Germinal center (tissue), 1 donor: ENCODE data around the gene OR6F1.
"Not testable (repeated sequence)": the region's sequence is repeated elsewhere in the genome, so short reads cannot be mapped to it uniquely, and the experiment has no call there.

Experiments
- DNase-seq: peaks from one replicate; pipeline ENCODE4 v3.0.0; 2012; ENCODE audit warnings: mixed read lengths, low spot score

Gene OR6F1

DNA sequence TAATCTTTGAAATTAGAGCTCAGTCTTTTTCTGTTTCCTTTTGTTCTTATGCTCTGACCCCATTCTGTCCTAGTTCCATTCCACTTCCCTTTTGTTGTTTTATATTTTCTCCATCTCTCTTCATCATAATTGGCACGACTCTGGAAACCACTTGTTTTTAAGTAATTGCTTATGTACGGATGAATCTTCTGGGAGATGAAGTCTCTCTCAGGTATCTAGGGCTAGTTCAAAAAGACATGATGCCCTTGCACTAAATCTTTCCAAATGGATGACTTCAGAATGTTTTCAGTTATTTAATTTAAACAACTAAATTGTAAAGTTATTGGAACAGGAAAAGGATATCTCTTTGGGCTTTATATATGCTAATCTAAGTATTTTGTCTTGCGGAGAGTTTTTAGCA, at the start of gene OR6F1:
Gene OR6F1, minus strand, starts transcription at position 101 of the 400 bp plus-strand sequence. CDS start 3,891 bp downstream, outside the sequence.
- DNase-seq, result no peak

DNA sequence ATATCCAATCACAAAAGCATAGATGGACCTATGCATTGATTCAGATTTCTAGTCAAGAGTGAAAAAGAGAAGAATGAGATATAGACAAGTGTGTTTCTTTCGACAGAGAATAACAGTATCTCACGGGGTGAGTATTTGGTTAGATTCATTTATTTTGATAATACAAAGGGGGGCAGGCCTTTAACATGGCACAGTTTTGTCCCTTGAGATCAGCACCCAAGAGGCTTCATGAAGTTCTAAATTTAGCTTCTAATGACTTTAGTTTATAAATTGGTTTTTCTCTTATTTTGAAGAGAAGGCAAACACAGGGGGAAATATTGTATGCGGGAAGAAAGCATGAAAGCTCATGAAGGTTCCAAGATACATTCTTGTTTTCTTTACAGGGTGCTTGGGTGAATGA, 44.0 kb upstream of the OR6F1 start, which contains the start of gene OR1C1:
Gene OR1C1, minus strand, starts transcription at position 101 of the 400 bp plus-strand sequence. CDS start 2,150 bp downstream, outside the sequence.
- no peak for DNase-seq

DNA sequence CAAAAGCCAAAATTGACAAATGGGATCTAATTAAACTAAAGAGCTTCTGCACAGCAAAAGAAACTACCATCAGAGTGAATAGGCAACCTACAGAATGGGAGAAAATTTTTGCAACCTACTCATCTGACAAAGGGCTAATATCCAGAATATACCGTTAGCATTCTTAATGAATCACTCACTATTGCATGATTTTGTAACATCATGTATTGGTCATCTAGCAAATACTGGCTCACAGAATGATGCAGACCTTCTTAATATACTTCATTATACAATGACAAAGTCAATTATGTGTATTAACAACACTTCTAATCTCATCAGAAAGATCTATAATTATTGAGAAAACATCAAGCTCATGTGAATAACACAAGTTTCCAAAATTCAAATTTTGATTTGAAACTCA, 37.9 kb upstream of the OR6F1 start:
- not testable (repeated sequence) for DNase-seq

DNA sequence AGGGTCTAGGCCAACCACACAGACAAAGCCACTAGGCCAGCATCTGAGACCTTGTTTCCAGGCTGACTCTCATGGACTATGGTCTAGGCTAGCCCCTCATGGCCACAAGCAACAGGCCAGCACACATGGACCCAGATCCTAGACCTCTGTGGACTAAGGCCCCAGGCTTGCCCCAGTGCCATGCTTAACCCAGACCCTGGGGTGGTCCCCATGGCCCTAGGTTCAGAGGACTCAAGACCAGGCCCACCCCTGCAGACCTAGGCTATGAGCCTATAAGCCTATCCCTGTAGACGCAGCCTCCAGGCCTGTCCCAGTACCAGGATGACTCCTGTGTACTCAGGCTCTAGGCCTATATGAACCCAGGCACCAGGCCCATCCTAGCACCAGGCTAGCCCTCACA, 33.4 kb upstream of the OR6F1 start:
- no peak for DNase-seq

DNA sequence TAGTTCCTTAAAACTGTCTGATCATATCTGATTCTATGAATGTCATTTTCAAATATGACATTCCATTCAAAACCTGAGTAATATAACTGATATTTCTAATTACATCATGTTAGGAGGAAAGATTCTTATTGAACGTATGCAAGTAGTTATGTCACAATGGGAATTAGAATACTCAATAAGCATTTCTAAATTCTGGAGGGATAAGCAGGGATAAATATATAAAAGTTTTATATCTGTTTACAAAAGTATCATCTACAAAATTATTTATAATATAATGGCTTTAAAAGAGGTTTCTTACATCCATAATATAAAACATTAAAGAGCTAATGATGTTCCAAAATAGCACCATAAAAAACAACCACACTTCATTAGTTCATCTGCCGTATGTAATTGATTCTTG, 31.6 kb upstream of the OR6F1 start, which contains the start of gene OR14A2:
Gene OR14A2, minus strand, starts transcription at position 101 of the 400 bp plus-strand sequence.
- DNase-seq, result no peak

DNA sequence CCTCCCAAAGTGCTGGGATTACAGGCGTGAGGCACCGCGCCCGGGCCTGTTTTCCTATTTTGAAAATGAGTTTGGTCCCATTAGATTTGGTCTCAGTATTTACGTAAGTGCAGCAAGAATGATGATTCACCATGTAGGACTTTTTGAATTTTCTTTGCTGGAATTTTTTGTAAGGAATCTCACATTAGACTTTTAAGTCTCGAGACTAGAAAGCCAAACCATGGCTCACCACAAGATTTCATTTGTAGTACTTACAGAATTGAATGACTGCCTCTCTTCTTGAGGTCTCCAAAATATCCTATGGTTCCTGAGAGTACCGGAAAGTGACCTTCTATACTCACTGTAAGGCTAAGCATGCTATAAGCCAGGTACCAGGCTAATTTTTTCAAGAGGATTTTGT, 31.2 kb upstream of the OR6F1 start:
- no peak for DNase-seq

DNA sequence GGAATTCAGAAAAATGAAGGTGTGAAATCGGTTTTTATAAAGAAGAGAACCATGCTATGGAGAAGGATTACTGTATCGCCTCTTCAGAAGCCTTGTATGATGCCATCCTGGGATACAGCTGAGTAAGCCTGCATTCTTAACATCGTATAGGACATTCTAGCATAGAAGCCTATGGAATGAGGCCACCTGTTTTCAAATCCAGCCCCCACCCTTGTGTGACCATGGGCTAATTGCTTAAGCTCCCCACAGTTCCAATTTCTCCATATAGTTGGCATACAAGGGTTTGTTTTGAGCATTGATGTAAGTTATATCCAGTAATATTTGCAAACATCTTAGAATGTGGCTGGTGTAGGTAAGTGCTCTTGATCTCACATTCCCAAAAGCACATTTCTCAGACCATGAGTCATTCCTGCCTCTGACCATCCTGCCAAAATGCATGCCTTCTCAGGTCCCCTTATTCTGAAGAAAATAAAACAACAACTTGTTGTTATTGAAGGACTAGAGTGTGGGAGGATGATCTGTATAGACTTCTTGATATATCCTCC, 30.0 kb upstream of the OR6F1 start:
- no peak for DNase-seq

DNA sequence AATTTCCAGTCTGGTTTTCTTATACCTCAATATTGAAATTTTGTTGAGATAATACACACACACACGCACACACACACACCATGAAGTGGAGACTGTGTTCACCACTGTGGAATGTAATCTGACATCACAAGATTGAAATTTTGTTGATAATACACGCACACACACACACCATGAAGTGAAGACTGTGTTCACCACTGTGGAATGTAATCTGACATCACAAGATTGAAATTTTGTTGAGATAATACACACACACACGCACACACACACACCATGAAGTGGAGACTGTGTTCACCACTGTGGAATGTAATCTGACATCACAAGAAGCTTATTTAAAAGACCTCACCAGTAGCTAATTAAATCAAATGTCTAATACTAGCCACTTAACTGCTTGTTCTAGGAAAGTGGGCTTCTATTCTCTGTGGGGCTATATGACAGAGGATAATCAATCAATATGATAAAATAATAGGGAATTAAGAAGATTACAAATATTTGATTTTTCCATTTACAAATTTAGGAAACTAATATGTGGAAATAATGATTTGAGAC, 25.8 kb upstream of the OR6F1 start:
- not testable (repeated sequence) for DNase-seq

DNA sequence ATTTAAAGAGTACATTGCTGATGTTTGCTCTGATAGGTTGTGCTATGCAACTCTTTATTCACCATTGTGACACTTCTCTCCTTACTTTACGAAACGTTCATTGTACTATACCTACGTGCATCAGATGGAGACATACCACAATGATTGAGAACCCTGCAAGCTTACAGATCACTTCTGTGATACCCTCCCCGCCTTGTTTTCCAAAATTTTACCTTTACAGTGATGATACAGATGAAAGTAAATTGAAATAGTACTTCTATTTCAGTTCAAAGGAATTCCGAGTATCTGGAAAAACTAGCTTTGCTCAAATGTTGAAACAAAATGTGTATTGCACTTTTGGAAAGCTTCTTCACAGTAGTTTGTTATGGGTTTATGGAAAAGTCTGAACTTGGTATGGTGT, 25.3 kb upstream of the OR6F1 start:
- no peak for DNase-seq

DNA sequence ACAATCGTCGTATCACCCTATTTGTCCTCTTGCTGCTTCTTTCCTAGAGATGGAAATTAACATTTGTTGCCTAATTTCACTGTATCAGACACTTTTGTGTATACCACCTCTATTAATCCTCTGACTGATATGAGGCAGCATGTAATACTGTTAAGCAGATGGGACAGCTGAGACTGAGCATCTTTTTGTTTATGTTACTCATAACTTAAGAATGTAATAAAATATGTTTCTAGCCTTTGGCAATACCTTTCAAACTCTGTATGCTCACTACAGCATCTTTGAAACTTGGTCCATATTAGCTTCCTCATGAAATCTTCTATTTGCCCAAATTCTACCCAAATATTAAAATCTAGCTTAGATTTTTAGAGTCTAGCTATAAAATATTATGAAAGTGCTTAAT, 24.3 kb upstream of the OR6F1 start:
- no peak for DNase-seq

DNA sequence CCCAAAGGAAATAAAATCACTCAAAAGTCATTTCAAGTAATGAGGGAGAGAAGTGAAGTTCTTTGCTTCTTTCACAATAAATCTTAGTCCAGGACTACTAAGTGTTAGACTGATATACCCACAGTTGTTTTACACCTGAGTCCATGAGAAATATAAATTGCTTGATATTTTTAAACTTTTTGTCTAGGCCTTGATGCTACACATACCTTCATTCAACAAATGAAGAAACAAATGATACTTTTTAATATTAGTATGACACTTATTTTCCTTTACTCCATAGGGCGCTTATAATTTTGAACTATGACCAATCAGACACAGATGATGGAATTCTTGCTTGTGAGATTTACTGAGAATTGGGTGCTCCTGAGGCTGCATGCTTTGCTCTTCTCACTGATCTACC, 21.9 kb upstream of the OR6F1 start, which contains the start of gene OR14K1:
Gene OR14K1, plus strand, starts transcription at position 301 of the 400 bp plus-strand sequence. Its CDS starts 0 bp downstream, at position 301.
- DNase-seq, result no peak

DNA sequence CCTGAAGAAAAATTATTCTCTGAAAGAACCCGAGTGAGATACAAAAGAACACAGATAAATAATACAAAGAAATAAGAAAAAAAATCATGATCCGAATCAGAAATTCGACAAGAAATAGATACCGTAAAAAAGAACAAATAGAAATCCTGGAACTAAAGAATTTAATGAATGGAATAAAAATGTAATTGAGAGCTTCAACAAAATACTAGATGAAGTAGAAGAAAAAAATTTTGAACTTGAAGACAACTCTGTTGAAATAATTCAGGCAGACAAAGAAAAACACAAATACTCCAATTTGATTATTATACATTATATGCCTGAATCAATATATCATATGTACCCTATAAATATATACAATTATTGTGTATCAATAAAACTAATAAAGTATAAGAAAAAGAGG, 4.8 kb upstream of the OR6F1 start:
- DNase-seq, result no peak

DNA sequence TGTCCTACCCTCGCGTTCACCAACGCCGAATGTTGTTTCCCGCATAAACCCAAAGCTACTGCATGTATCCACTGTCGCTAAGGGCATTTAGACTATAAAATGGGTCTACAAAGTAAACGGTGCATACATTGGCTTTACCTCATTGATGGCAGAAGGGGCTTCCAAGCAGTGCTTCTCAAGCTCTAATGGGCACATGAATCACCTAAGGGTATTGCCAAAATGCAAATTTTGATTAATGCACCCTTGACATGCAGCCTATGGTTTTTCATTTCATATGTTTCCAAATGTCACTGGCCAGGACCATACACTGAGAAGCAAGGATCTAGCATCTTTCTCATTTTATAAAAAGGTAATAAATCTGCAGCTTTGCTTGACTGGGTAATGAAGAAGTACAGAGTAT, 2.7 kb downstream of the OR6F1 start:
- no peak for DNase-seq

DNA sequence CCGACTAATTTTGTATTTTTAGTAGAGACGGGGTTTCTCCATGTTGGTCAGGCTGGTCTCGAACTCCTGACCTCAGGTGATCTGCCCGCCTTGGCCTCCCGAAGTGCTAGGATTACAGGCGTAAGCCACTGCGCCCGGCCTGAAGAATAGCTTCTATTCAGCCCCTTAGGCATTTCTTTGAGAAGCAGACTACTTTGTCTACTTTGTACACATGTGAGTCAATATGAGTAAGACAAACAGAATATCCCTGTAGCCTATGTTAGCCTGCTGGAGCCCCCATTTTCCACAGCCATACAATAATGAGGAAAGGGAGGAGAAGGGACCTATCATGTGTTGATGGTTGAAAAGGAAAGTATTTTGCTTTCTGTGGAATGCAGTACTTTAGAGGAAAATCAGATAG, 5.8 kb downstream of the OR6F1 start:
- not testable (repeated sequence) for DNase-seq

DNA sequence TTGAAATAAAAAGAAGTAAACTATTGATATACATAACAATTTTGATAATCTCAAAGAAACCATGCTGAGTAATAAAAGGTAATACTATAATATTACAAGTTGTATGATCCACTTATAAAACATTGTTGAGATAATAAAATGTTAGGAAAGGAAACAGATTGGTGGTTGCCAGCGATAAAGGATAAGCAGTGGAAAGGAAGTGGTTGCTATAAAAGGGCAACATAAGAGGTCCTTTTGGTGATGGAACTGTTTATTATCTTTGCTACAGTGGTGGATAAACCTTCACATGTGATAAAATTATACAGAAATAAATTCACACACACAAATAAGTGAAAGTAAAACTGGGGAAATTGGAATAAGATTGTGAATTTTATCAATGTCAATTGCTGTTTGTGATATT, 15.1 kb downstream of the OR6F1 start:
- DNase-seq, result no peak

DNA sequence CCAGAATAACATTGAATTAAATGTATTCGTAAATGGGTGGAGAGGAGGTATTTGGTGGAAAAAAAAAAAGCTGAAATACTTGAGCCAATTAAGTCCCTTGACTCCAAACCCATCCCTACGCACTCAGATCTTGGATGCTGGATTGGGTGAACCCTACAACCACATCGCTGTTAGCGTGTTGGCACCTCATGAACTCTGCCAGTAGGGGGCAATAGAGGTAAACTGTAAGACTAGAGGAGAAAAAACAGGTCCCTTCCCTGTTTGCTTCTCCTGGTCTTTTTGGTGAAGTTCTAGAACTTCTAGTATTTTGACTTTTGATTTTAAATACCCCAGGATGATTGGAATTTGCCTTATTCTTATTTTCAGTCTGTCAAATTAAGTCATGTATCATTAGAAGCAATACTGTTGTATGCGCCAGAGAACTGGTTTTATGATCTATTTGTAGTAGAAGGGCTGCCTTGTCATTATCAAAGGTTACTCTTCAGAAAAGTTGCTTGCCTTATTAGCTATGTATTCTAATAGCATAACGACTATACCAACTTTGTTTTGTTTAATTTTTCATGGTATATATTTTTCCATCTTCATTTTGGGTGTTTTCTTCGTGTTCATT, 35.1 kb downstream of the OR6F1 start:
- peak; percentile 20 for DNase-seq

DNA sequence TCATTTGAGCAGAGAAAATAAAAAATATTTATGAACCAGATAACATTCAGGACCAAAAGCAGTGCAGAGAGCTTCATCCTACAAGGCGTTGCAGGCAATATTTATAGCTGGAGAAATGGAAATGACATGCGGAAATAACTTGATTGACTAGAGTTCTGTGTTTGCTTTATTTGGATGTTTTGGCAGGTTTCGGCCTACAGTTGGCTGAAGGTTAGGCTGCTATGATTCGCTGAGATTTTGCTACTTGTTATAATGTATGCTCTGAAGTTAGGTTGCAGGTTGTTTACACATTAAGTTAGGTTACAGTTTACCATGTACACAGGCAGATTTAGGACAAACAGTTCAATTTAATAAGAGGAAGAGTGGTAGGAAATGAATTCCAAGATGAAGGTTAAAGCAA, 36.3 kb downstream of the OR6F1 start:
- DNase-seq, result no peak

DNA sequence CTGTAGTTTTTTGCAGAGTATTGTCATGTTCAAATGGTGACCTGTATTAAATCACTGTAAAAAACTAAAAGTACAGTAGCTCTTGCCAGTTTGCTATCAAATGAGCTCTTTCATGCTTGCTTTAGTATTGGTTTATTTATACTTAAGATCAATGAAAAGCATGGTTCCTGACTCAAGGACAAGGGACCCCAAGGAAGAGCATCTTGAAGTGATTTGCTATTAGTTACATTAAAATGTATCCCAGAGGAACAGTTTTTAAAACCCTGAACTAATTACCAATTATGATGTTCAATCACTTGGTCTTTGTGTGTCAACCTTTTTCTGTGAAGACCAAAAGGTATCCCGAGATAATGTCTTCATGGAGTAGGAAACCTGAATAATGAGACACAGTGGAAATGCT, 36.8 kb downstream of the OR6F1 start, which contains the start of gene OR13G1:
Gene OR13G1, minus strand, starts transcription at position 101 of the 400 bp plus-strand sequence. CDS start 6,698 bp downstream, outside the sequence.
- DNase-seq, result no peak

DNA sequence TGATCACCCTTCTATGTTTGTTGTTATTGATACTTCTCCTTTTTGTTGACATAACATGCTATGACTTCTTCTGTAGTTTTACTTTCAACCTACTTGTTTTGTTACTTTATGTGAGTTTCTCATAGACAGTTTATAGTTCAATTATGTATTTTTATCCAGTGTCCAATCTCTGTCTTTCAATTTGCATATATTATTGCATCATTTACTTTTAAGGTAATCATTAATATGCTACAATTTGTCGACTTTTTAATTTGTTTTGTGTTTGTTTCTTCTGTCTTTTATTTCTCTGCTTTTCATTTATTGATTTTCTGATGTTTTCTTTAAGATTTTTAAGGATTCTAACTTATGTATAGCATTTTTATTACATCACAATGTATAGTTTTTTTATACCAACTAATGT, 47.2 kb downstream of the OR6F1 start:
- no peak for DNase-seq
